Fibroblast of villous mesenchyme (primary cell): Measurements from ENCODE around the gene HTD2. TPM values are rescaled to one million over a fixed set of nuclear protein-coding genes. Genes with fewer than 3 reads are reported as not detected.
"Not testable (repeated sequence)": the region's sequence is repeated elsewhere in the genome, so short reads cannot be mapped to it uniquely, and the experiment has no call there.

ENCODE experiments used
- DNase-seq: peaks from one replicate; pipeline ENCODE4 v3.0.0-alpha.2; 2010; ENCODE audit warnings: low read depth
- H3K4me3 ChIP-seq: 2 replicates; pipeline ENCODE4 v1.5.1; 2011; ENCODE audit warnings: low read depth, mild to moderate bottlenecking, low read length
- CTCF ChIP-seq: IDR thresholded peaks from 2 replicates; pipeline ENCODE4 v1.5.1; 2012; ENCODE audit warnings: low read depth, mild to moderate bottlenecking, low read length; ENCODE audit not compliant: insufficient read depth
- total RNA-seq: library from RNA; depleted of rRNA; stranded (reverse); fragments of >200 nt; gene quantifications from 2 replicates; pipeline ENCODE4 v1.2.3, GENCODE V29; 2012

HTD2 gene
- total RNA-seq, 1 donor = 9.9 TPM

DNA sequence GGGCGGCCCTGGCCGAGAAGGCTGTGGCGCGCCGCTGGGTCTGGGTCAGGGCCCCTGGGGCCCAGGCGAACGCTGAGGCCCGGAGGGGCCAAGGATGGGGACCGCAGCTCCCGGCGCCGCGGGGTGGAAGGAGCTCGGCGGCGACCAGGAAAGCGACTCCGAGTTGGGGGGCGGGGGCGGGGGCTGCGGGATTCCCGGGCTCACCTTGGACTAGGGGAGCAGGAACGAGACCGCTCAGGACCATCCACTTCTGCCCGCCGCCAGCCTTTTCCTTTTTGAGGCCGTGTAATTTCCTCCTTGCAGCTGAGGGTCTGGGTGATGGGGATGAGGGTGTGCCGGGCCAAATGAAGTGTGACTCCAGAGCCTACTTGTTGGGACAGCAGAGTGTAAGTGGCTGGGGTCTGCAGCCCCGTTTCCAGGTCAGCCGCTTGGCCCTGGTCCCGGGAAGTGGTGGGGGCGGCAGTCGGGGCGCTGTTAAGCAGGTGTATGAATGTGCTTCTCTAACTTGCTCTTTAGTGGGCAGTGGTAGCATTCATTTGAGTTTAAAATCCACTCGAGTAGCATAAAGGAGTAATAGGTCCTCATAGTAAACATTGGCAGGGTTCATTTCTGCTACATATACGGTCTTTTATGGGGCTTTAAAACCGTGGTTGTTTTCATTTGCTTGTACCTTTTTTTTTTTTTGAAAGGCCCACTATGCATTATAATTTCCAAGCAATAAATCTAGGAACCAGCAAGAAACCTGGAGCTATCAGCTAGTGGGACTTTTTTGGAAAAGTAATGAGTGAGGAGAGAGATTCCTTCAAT, 27.1 kb downstream of the HTD2 start:
- no peak for DNase-seq
- peak overlapping the region; percentile 90 for H3K4me3 ChIP-seq
- TF ChIP-seq CTCF = no peak

DNA sequence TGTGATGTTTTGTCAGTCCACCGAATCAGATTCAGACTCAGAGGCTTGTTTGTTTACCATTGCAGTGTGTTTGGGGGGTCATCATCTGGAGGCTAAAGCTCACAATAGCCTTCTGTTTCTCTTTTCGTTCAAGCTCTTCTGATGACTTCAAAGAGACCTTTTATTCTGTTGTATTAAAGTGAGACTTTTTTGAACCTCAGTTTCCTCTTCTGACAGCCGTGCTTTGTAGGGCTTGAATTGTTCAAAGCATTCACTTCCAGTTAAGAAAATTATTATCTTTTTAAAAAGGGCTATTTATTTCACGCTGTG, 27.6 kb downstream of the HTD2 start:
- no peak for TF ChIP-seq CTCF
- no peak for DNase-seq
- peak overlapping the region; percentile 90 for H3K4me3 ChIP-seq

- H3K4me3 ChIP-seq = peak overlapping the region; percentile 90
- DNase-seq = no peak
- TF ChIP-seq CTCF = no peak
Measured at GRCh38 chr3:58334506-58334884, 28.2 kb downstream of the HTD2 start.

DNA sequence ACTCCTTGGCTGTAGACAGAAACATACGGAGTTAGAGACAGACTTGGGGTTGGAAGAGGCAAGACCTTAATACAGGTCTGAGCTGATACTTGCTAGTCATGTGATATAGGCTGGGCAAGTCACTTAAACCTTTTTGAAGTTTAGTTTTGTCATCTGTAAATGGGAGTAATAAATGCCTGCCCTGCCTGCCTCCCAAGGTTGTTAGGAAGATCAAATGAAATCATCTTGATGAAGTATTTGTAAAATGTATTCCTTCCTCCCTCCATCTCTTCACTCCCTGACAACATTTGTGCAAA, 29.3 kb downstream of the HTD2 start:
- H3K4me3 ChIP-seq = peak overlapping the region; percentile 46
- DNase-seq = no peak
- TF ChIP-seq CTCF = no peak

DNA sequence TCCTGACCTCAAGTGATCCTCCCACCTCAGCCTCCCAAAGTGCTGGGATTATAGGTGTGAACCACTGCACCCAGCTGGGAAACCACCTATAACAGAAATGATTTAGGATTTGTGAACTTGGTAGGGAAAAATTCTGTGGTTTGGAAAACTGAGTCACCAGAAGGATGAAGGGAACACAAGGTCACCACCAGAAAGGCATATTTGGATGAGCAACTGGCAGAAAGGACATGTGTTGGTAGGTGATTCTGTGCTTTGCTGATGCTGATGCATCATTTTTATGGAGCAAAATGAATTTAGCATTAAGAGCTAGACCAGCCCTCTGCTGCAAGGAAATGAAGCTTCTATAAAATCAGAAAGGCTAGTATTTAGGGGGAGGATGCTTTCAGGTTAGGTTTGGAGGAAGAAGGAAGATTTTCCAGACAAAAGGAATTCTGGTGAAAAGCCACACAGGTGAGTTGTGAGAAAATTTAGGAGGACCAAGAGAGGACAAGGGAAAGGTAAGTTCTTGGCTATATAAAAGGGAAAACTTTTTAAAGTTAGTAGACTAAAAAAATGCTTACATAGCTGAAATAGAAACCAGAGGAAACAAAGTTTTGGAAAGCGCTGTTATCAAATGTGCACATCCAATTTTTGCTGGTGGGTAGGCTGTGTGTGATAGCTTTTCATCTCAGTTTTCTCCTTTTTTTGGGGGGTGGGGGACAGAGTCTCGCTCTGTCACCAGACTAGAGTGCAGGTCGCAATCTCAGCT, 30.0 kb downstream of the HTD2 start:
- peak; percentile 81 for DNase-seq
- H3K4me3 ChIP-seq = no peak overlapping the region
- no peak for TF ChIP-seq CTCF

- no peak for DNase-seq
- no peak overlapping the region for H3K4me3 ChIP-seq
- TF ChIP-seq CTCF = no peak
Measured at GRCh38 chr3:58337190-58337589, 30.9 kb downstream of the HTD2 start.

GRCh38 chr3:58339146-58339545, 32.8 kb downstream of the HTD2 start:
- not testable (repeated sequence) for H3K4me3 ChIP-seq, DNase-seq
